PC-9 (cell line): ENCODE measurements around the gene BRD8.

Experiments
- CTCF ChIP-seq: fragments of 200-600 bp; sonication (generic); conservative IDR thresholded peaks from 2 replicates; pipeline ENCODE4 v1.6.1; 2017; ENCODE audit warnings: mixed run types, antibody characterized with exemption, mild to moderate bottlenecking, moderate library complexity
- EZH2 ChIP-seq: fragments of 200-600 bp; sonication (generic); IDR thresholded peaks from 2 replicates; pipeline ENCODE4 v1.8.0; 2017; ENCODE audit warnings: antibody characterized with exemption, low read depth

- TF ChIP-seq CTCF (no peak), EZH2 (no peak)
These were observed 68.0 kb downstream of the BRD8 start for GRCh38 chr5:138110266-138110963.
